Endothelial cell of umbilical vein (primary cell): ENCODE data around the gene MYBPC1. TPM values are rescaled to one million over a fixed set of nuclear protein-coding genes. Genes with fewer than 3 reads are reported as not detected.

Experiments
- BruUV-seq: library from RNA; stranded (reverse); fragments of 400-500 nt; replicated peaks from 2 replicates; lab custom pipeline; 2021; lab: Mats Ljungman, UMichigan
- CTCF ChIA-PET: fragments of 300-600, 350-600 bp; sonication (Branson Sonifier 250); formaldehyde crosslinking; loops from one replicate; lab custom pipeline; 2021; ENCODE audit warnings: antibody characterized with exemption, inconsistent platforms; lab: Charles Lee
- POLR2A ChIA-PET: fragments of 300-600, 350-600 bp; sonication (Branson Sonifier 250); formaldehyde crosslinking; loops from one replicate; lab custom pipeline; 2021; ENCODE audit warnings: antibody characterized with exemption, inconsistent platforms; lab: Charles Lee
- DNase-seq: peaks from one replicate; pipeline ENCODE4 v3.0.0-alpha.2; 2011; ENCODE audit warnings: low read depth, low spot score
- FAIRE-seq: peaks from 2 replicates; lab custom pipeline; 2011; peaks lifted over from hg19 to GRCh38; lab: Jason Lieb, UNC
- H2AFZ ChIP-seq: 2 replicates; pipeline ENCODE4 v1.6.0; 2012; ENCODE audit warnings: low read depth, low read length, control low read depth, inconsistent platforms
- H3K27ac ChIP-seq: 2 replicates; pipeline ENCODE4 v1.5.1; 2011; ENCODE audit warnings: low read depth, mild to moderate bottlenecking, control low read depth, low read length, moderate library complexity; ENCODE audit not compliant: insufficient read depth
- H3K27me3 ChIP-seq, 2 experiments: 2 replicates each; pipeline versions ENCODE4 v1.6.0 to v1.6.1; 2011; ENCODE audit warnings: low read length in 2 of 2, mixed read lengths in 1 of 2; ENCODE audit not compliant: control insufficient read depth in 2 of 2, insufficient read depth in 2 of 2
- H3K36me3 ChIP-seq, 2 experiments: 2 replicates in 1 of 2; 3 replicates in 1 of 2; pipeline ENCODE4 v1.5.1; 2011; ENCODE audit warnings: low read length in 2 of 2, mild to moderate bottlenecking in 1 of 2, moderate library complexity in 1 of 2; ENCODE audit not compliant: control insufficient read depth in 2 of 2, insufficient read depth in 2 of 2; ENCODE audit errors: extremely low read depth in 1 of 2
- H3K4me1 ChIP-seq: 3 replicates; pipeline ENCODE4 v1.5.1; 2011; ENCODE audit warnings: mild to moderate bottlenecking, low read length; ENCODE audit not compliant: control insufficient read depth, insufficient read depth; ENCODE audit errors: extremely low read depth
- H3K4me2 ChIP-seq: 2 replicates; pipeline ENCODE4 v1.6.1; 2011; ENCODE audit warnings: low read length, control low read depth, mixed read lengths; ENCODE audit not compliant: insufficient read depth
- H3K4me3 ChIP-seq, 3 experiments: fragments of 200-600 bp in 1 of 3; sonication (generic), shearing (Covaris generic) in 1 of 3; replicated peaks in 1 of 3; 2 replicates each; pipeline ENCODE4 v1.5.1; 2011 to 2016; ENCODE audit warnings: control low read depth in 3 of 3, low read length in 3 of 3, mild to moderate bottlenecking in 2 of 3, inconsistent platforms in 1 of 3, low read depth in 1 of 3, moderate library complexity in 1 of 3; ENCODE audit not compliant: insufficient read depth in 1 of 3
- H3K79me2 ChIP-seq: 2 replicates; pipeline ENCODE4 v1.6.0; 2012; ENCODE audit warnings: low read length, inconsistent platforms; ENCODE audit not compliant: control insufficient read depth, insufficient read depth
- H3K9ac ChIP-seq: replicated peaks from 2 replicates; pipeline ENCODE3; 2011; ENCODE audit warnings: low read length, control low read depth; ENCODE audit not compliant: insufficient read depth; ENCODE audit errors: extremely low read depth
- H3K9me1 ChIP-seq: replicated peaks from 3 replicates; pipeline ENCODE4 v1.6.0; 2011; ENCODE audit warnings: mild to moderate bottlenecking, low read length; ENCODE audit not compliant: control insufficient read depth, insufficient read depth; ENCODE audit errors: extremely low read depth
- H3K9me3 ChIP-seq: replicated peaks from 2 replicates; pipeline ENCODE4 v1.5.1; 2012; ENCODE audit warnings: low read length, inconsistent platforms; ENCODE audit not compliant: control insufficient read depth, insufficient read depth
- H4K20me1 ChIP-seq: replicated peaks from 2 replicates; pipeline ENCODE3; 2011; ENCODE audit warnings: mild to moderate bottlenecking, low read length; ENCODE audit not compliant: control insufficient read depth, insufficient read depth; ENCODE audit errors: extremely low read depth
- CTCF ChIP-seq, 2 donors: IDR thresholded peaks; 1 replicate in 1 of 2; 2 replicates in 1 of 2; pipeline ENCODE4 v1.5.1; 2011; ENCODE audit warnings: low read length in 2 of 2, mild to moderate bottlenecking in 2 of 2, moderate library complexity in 2 of 2, control low read depth in 1 of 2, inconsistent platforms in 1 of 2, low read depth in 1 of 2; ENCODE audit not compliant: insufficient read depth in 1 of 2; ENCODE audit errors: extremely low read depth in 1 of 2
- EZH2 ChIP-seq: IDR thresholded peaks from 2 replicates; pipeline ENCODE4 v1.6.1; 2012; ENCODE audit warnings: borderline replicate concordance, low read depth, mild to moderate bottlenecking, moderate library complexity, low read length, inconsistent platforms; ENCODE audit not compliant: severe bottlenecking
- FOS ChIP-seq: IDR thresholded peaks from 2 replicates; pipeline ENCODE4 v1.6.1; 2011; ENCODE audit warnings: mild to moderate bottlenecking, low read length, moderate library complexity, borderline replicate concordance; ENCODE audit not compliant: insufficient read depth
- JUN ChIP-seq: IDR thresholded peaks from 2 replicates; pipeline ENCODE4 v1.6.1; 2011; ENCODE audit warnings: borderline replicate concordance, low read depth; ENCODE audit not compliant: insufficient read length, insufficient read depth
- POLR2A ChIP-seq: IDR thresholded peaks from 2 replicates; pipeline ENCODE4 v1.6.1; 2012; ENCODE audit warnings: low read depth, mild to moderate bottlenecking, control low read depth, low read length
- POLR2AphosphoS5 ChIP-seq: IDR thresholded peaks from 2 replicates; pipeline ENCODE4 v1.6.1; 2012; ENCODE audit warnings: low read depth, mild to moderate bottlenecking, control low read depth, low read length, moderate library complexity; ENCODE audit not compliant: insufficient read depth
- dilution Hi-C: fragments of 300-500 bp; cut with MboI; formaldehyde crosslinking; loops from one replicate; pipeline ENCODE4 v1.15.0; 2019; ENCODE audit warnings: low sequenced_read_pairs; ENCODE audit not compliant: extremely low pct_ligation_motif_present
- intact Hi-C: fragments of 100-400 bp; cut with micrococcal nuclease; formaldehyde crosslinking; loops from one replicate; pipeline ENCODE4 v1.10.0; 2022
- polyA plus RNA-seq, 4 experiments: library from polyadenylated mRNA; depleted of rRNA in 3 of 4; stranded (reverse) in 3 of 4; unstranded in 1 of 4; fragments of >200 nt; gene quantifications; 2 replicates each; pipeline versions ENCODE4 v1.2.1 to v1.2.3, GENCODE V29; 2011 to 2012; ENCODE audit warnings: missing spikeins in 1 of 4
- total RNA-seq: library from RNA; stranded (reverse); gene quantifications from 2 replicates; pipeline ENCODE4 v1.2.3, GENCODE V29; 2021

Gene MYBPC1
- total and polyA plus RNA-seq, 2 donors (not counting 3 experiments of a cell fraction or from before 2014, with no cell fraction given) = not detected

GRCh38 chr12:101591781-101592180, 3.0 kb upstream of the MYBPC1 start:
- Histone ChIP-seq H3K27ac (no peak overlapping the region), H4K20me1 (no peaks in the 10 kb centered on the region), H3K9me1 (no peaks in the 10 kb centered on the region), H3K36me3 (no peaks in the 10 kb centered on the region), H3K4me1 (no peaks in the 10 kb centered on the region), H3K4me3 (no peak overlapping the region), H3K4me2 (no peak overlapping the region), H2AFZ (no peak overlapping the region), H3K9ac (no peak overlapping the region), H3K79me2 (no peaks in the 10 kb centered on the region), H3K27me3 (no peaks in the 10 kb centered on the region), H3K9me3 (no peaks in the 10 kb centered on the region)
- CTCF ChIA-PET = no interaction called here
- dilution Hi-C loops = no loop called here
- FAIRE-seq (no peak), DNase-seq (no peak)
- no TSS peak for BruUV-seq
- no peak for TF ChIP-seq EZH2
- TF ChIP-seq FOS = no peak
- TF ChIP-seq POLR2AphosphoS5 = no peak
- TF ChIP-seq CTCF (IDR thresholded peaks at IDR 0.05; ENCODE audit: extremely low read depth in 1 of 2, insufficient read depth in 1 of 2, low read depth in 1 of 2, low read length in 2 of 2) = no peak
- intact Hi-C loops = no loop called here
- POLR2A ChIA-PET = no interaction called here

GRCh38 chr12:101592448-101592847, 2.3 kb upstream of the MYBPC1 start:
- BruUV-seq = no TSS peak
- H3K9me3 ChIP-seq = no peaks in the 10 kb centered on the region
- H3K27ac ChIP-seq = no peak overlapping the region

More at GRCh38 chr12:101592448-101592847, 2.3 kb upstream of the MYBPC1 start:
- Histone ChIP-seq H4K20me1 (no peaks in the 10 kb centered on the region), H3K79me2 (no peaks in the 10 kb centered on the region), H3K27me3 (no peaks in the 10 kb centered on the region), H3K4me1 (no peaks in the 10 kb centered on the region), H3K4me3 (no peak overlapping the region), H3K36me3 (no peaks in the 10 kb centered on the region), H3K9ac (no peak overlapping the region), H3K9me1 (no peaks in the 10 kb centered on the region), H2AFZ (no peak overlapping the region), H3K4me2 (no peak overlapping the region)
- ChIA-PET POLR2A (no interaction called here), CTCF (no interaction called here)
- dilution Hi-C loops = no loop called here
- FAIRE-seq = no peak
- intact Hi-C loops = no loop called here
- TF ChIP-seq EZH2 (no peak), JUN (no peak), CTCF (IDR thresholded peaks at IDR 0.05; ENCODE audit: extremely low read depth in 1 of 2, insufficient read depth in 1 of 2, low read depth in 1 of 2, low read length in 2 of 2) (no peak), POLR2A (no peak), FOS (no peak), POLR2AphosphoS5 (no peak)
- DNase-seq = no peak
